ENCODE measurements around the gene UBE2I.
"Not testable (repeated sequence)": the region's sequence is repeated elsewhere in the genome, so short reads cannot be mapped to it uniquely, and the experiment has no call there.

UBE2I gene

DNA sequence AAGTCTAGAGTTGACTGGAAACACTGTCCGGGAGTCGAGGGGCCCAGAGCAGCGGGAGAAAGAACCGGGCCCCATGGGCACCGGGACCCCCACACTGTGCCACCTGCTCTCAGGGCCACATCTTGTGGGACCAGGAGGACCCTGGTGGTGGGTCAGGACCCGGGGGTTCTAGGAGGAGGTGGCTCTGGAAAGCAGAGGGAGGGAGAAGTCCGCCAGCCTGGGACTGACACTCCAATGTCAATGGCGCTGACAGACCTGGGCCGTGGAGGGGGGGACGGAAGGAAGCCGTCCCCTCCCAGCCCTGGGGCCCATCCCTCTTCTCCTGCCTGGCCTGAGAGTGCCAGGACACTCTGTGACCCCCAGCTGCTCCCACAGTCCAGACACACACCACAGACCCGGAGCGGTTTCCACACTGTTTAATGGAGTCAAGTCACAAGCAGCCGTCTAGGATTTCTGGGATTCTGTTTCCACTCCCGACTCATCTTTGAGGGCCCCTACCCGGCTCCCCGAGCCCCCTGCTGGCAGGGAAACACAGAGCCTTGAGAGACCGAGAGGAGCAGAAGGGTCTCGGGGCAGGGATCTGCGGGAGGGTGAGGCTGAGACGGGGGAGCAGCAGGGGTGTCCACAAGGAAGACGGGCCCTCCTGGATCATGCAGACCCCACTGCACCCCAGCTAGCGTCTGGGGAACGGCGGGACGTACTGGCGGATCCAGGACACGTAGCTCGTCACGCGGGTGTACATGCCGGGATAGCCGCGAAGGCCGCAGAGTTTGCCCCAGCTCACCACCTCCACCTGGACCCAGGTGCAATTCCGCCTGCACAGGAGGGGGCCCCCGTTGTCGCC is 23.5 kb upstream of the UBE2I start:
- WGBS, 2 experiments (ENCODE audit: insufficient coverage in 2 of 2), result 86% methylated on average over 32 to 35 of the region's 38 CpGs
- no peaks in the 10 kb centered on the region for H3K36me3 ChIP-seq (ENCODE audit: control insufficient read depth, insufficient read depth, low read length)

GRCh38 chr16:1286513-1287094 is 22.8 kb upstream of the UBE2I start:
- Histone ChIP-seq H3K4me1 (ENCODE audit: control insufficient read depth, insufficient read depth, low read length, poor library complexity, severe bottlenecking) (peaks cover 13% of the 10 kb centered on the region), H3K36me3 (ENCODE audit: control insufficient read depth, insufficient read depth, low read length) (no peaks in the 10 kb centered on the region), H3K9me3 (ENCODE audit: control insufficient read depth, low read length) (no peaks in the 10 kb centered on the region), H3K27ac (ENCODE audit: low read depth, low read length, severe bottlenecking) (no peak overlapping the region), H3K4me3 (ENCODE audit: extremely low read depth, insufficient read depth, low read length, poor library complexity, severe bottlenecking) (no peak overlapping the region)
- 82 to 90% methylated on average over 22 to 24 of the region's 25 CpGs for WGBS, 2 experiments (ENCODE audit: insufficient coverage in 2 of 2)

More for the DNA sequence above, 23.5 kb upstream of the UBE2I start:
- Histone ChIP-seq H3K27ac (ENCODE audit: low read depth, low read length, severe bottlenecking) (no peak overlapping the region), H3K4me1 (ENCODE audit: control insufficient read depth, insufficient read depth, low read length, poor library complexity, severe bottlenecking) (peaks cover 13% of the 10 kb centered on the region), H3K4me3 (ENCODE audit: extremely low read depth, insufficient read depth, low read length, poor library complexity, severe bottlenecking) (no peak overlapping the region), H3K9me3 (ENCODE audit: control insufficient read depth, low read length) (no peaks in the 10 kb centered on the region)

- Histone ChIP-seq H3K27ac (ENCODE audit: low read depth, low read length, severe bottlenecking) (no peak overlapping the region), H3K9me3 (ENCODE audit: control insufficient read depth, low read length) (no peaks in the 10 kb centered on the region), H3K4me3 (ENCODE audit: extremely low read depth, insufficient read depth, low read length, poor library complexity, severe bottlenecking) (no peak overlapping the region), H3K4me1 (ENCODE audit: control insufficient read depth, insufficient read depth, low read length, poor library complexity, severe bottlenecking) (peaks cover 12% of the 10 kb centered on the region), H3K36me3 (ENCODE audit: control insufficient read depth, insufficient read depth, low read length) (no peaks in the 10 kb centered on the region)
- WGBS, 2 experiments (ENCODE audit: insufficient coverage in 2 of 2), result 80 to 82% methylated on average over 33 to 39 of the region's 40 CpGs
Measured at GRCh38 chr16:1287982-1288670, 21.3 kb upstream of the UBE2I start.

GRCh38 chr16:1288813-1289476 is 20.5 kb upstream of the UBE2I start:
- H3K4me1 ChIP-seq (ENCODE audit: control insufficient read depth, insufficient read depth, low read length, poor library complexity, severe bottlenecking), result peaks cover 8% of the 10 kb centered on the region
- 42 to 62% methylated on average over 13 to 17 of the region's 20 CpGs for WGBS, 2 experiments (ENCODE audit: insufficient coverage in 2 of 2)
- no peak overlapping the region for H3K4me3 ChIP-seq (ENCODE audit: extremely low read depth, insufficient read depth, low read length, poor library complexity, severe bottlenecking)
- no peaks in the 10 kb centered on the region for H3K9me3 ChIP-seq (ENCODE audit: control insufficient read depth, low read length)
- no peaks in the 10 kb centered on the region for H3K36me3 ChIP-seq (ENCODE audit: control insufficient read depth, insufficient read depth, low read length)
- no peak overlapping the region for H3K27ac ChIP-seq (ENCODE audit: low read depth, low read length, severe bottlenecking)

GRCh38 chr16:1289477-1289866 is 20.0 kb upstream of the UBE2I start:
- H3K4me3 ChIP-seq (ENCODE audit: extremely low read depth, insufficient read depth, low read length, poor library complexity, severe bottlenecking), result no peak overlapping the region
- H3K36me3 ChIP-seq (ENCODE audit: control insufficient read depth, insufficient read depth, low read length), result no peaks in the 10 kb centered on the region
- H3K27ac ChIP-seq (ENCODE audit: low read depth, low read length, severe bottlenecking), result no peak overlapping the region
- peaks cover 5% of the 10 kb centered on the region for H3K4me1 ChIP-seq (ENCODE audit: control insufficient read depth, insufficient read depth, low read length, poor library complexity, severe bottlenecking)
- WGBS, 2 experiments (ENCODE audit: insufficient coverage in 2 of 2), result 5 to 7% methylated on average over 10 to 11 of the region's 17 CpGs
- no peaks in the 10 kb centered on the region for H3K9me3 ChIP-seq (ENCODE audit: control insufficient read depth, low read length)

- Histone ChIP-seq H3K4me3 (ENCODE audit: extremely low read depth, insufficient read depth, low read length, poor library complexity, severe bottlenecking) (no peak overlapping the region), H3K36me3 (ENCODE audit: control insufficient read depth, insufficient read depth, low read length) (no peaks in the 10 kb centered on the region), H3K9me3 (ENCODE audit: control insufficient read depth, low read length) (no peaks in the 10 kb centered on the region), H3K4me1 (ENCODE audit: control insufficient read depth, insufficient read depth, low read length, poor library complexity, severe bottlenecking) (peaks cover 5% of the 10 kb centered on the region), H3K27ac (ENCODE audit: low read depth, low read length, severe bottlenecking) (no peak overlapping the region)
- WGBS, 2 experiments (ENCODE audit: insufficient coverage in 2 of 2), result 13 to 19% methylated on average over 10 to 21 of the region's 22 CpGs
Measured at GRCh38 chr16:1290063-1290501, 19.4 kb upstream of the UBE2I start.

GRCh38 chr16:1290860-1291575 is 18.4 kb upstream of the UBE2I start:
- no peak overlapping the region for H3K27ac ChIP-seq (ENCODE audit: low read depth, low read length, severe bottlenecking)
- no peaks in the 10 kb centered on the region for H3K36me3 ChIP-seq (ENCODE audit: control insufficient read depth, insufficient read depth, low read length)
- peaks cover 5% of the 10 kb centered on the region for H3K4me1 ChIP-seq (ENCODE audit: control insufficient read depth, insufficient read depth, low read length, poor library complexity, severe bottlenecking)
- no peak overlapping the region for H3K4me3 ChIP-seq (ENCODE audit: extremely low read depth, insufficient read depth, low read length, poor library complexity, severe bottlenecking)
- H3K9me3 ChIP-seq (ENCODE audit: control insufficient read depth, low read length), result no peaks in the 10 kb centered on the region
- WGBS, 2 experiments (ENCODE audit: insufficient coverage in 2 of 2), result 81 to 88% methylated on average over 26 of the region's 29 CpGs

DNA sequence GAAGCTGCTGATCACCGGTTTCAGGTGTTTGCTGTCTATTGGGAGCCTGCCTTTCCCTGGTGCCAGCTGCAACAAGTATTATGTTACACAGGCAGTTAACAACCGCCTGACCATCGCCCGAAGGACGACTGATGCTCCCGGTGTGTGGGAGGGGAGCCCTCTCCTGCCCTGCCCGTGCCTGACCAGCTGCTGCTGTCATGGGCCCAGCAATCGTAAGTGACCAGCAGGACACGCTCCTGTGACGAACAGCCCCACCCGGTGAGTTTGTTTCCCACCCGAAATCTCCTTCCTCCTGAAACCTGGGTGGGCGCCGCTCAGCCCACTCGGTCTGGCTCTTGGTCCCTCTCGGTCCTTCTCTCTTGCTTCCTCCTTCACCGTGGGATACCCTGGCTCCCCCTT is 17.9 kb upstream of the UBE2I start:
- H3K27ac ChIP-seq (ENCODE audit: low read depth, low read length, severe bottlenecking), result no peak overlapping the region
- no peak overlapping the region for H3K4me3 ChIP-seq (ENCODE audit: extremely low read depth, insufficient read depth, low read length, poor library complexity, severe bottlenecking)
- WGBS, 2 experiments (ENCODE audit: insufficient coverage in 2 of 2), result 76 to 86% methylated on average over 16 to 17 of the region's 17 CpGs
- H3K4me1 ChIP-seq (ENCODE audit: control insufficient read depth, insufficient read depth, low read length, poor library complexity, severe bottlenecking), result peaks cover 5% of the 10 kb centered on the region
- no peaks in the 10 kb centered on the region for H3K36me3 ChIP-seq (ENCODE audit: control insufficient read depth, insufficient read depth, low read length)
- H3K9me3 ChIP-seq (ENCODE audit: control insufficient read depth, low read length), result no peaks in the 10 kb centered on the region

- 90 to 95% methylated on average over 3 to 5 of the region's 6 CpGs for WGBS, 2 experiments (ENCODE audit: insufficient coverage in 2 of 2)
- not testable (repeated sequence) for H3K4me1 ChIP-seq (ENCODE audit: control insufficient read depth, insufficient read depth, low read length, poor library complexity, severe bottlenecking); H3K36me3 ChIP-seq (ENCODE audit: control insufficient read depth, insufficient read depth, low read length)
Measured at GRCh38 chr16:1292208-1292607, 17.2 kb upstream of the UBE2I start.

GRCh38 chr16:1292808-1293207 is 16.6 kb upstream of the UBE2I start:
- WGBS, 2 experiments (ENCODE audit: insufficient coverage in 2 of 2), result 85 to 89% methylated on average over 4 to 5 of the region's 8 CpGs
- H3K4me1 ChIP-seq (ENCODE audit: control insufficient read depth, insufficient read depth, low read length, poor library complexity, severe bottlenecking), result peaks cover 14% of the 10 kb centered on the region
- not testable (repeated sequence) for H3K36me3 ChIP-seq (ENCODE audit: control insufficient read depth, insufficient read depth, low read length); H3K4me3 ChIP-seq (ENCODE audit: extremely low read depth, insufficient read depth, low read length, poor library complexity, severe bottlenecking); H3K9me3 ChIP-seq (ENCODE audit: control insufficient read depth, low read length); H3K27ac ChIP-seq (ENCODE audit: low read depth, low read length, severe bottlenecking)

More at GRCh38 chr16:1292208-1292607, 17.2 kb upstream of the UBE2I start:
- H3K9me3 ChIP-seq (ENCODE audit: control insufficient read depth, low read length); H3K27ac ChIP-seq (ENCODE audit: low read depth, low read length, severe bottlenecking); H3K4me3 ChIP-seq (ENCODE audit: extremely low read depth, insufficient read depth, low read length, poor library complexity, severe bottlenecking): not testable (repeated sequence)

Data from mesodermal cell (in vitro differentiated cells).